Placental pericyte (primary cell): ENCODE results near the gene MTA2. TPM values are rescaled to one million over a fixed set of nuclear protein-coding genes. Genes with fewer than 3 reads are reported as not detected.

Experiments used
- small RNA-seq: library from RNA; depleted of rRNA; stranded (forward); fragments of <200 nt; gene quantifications from one replicate; pipeline ENCODE3, GENCODE V24; 2012; ENCODE audit warnings: low replicate concordance
- total RNA-seq: library from RNA; depleted of rRNA; stranded (reverse); fragments of >200 nt; gene quantifications from 2 replicates; pipeline ENCODE4 v1.2.3, GENCODE V29; 2012

The MTA2 gene
- 82.7 and 179 TPM in 2 replicates for total RNA-seq

DNA sequence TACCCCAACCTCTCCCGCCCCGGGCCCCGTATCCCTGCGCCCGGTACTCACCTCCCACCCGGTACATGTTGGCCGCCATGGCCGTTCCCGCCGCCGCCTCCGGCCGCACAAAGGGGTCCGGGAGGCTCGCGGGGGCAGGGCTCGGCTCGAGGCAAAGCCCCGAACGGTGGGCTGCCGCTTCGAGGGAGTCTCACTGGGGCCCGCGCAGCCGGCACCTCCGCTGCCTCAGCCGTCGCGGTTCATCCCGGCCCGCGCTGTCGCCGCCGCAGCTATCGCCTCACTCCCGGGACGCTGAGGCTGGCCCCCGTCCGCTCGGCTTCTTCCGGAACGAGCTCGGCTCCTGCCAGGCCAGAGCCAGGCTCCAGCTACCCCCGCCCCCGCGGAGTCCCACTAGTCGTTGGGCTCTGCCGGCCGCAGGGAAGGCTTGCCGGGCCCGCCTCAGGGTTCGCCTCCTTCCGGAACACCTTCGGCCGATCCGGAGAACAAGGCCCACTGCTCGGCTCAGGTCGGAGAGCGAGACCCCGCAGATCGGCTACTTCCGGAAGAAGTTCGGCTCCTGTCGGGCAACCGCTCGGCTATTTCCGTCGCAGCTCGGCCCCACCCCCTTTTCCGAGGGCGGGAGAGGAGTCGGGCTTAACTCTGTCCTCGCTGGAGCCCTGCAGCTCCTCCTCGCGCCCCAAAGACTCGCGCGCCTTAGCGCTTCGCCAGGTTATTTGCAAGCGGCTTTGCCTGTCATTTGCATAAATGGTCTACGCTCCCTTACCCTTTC is at the start of gene MTA2:
Gene MTA2 (minus strand): TSS at position 494 of the 769 bp plus-strand sequence. CDS start 415 bp downstream, at position 79.

DNA sequence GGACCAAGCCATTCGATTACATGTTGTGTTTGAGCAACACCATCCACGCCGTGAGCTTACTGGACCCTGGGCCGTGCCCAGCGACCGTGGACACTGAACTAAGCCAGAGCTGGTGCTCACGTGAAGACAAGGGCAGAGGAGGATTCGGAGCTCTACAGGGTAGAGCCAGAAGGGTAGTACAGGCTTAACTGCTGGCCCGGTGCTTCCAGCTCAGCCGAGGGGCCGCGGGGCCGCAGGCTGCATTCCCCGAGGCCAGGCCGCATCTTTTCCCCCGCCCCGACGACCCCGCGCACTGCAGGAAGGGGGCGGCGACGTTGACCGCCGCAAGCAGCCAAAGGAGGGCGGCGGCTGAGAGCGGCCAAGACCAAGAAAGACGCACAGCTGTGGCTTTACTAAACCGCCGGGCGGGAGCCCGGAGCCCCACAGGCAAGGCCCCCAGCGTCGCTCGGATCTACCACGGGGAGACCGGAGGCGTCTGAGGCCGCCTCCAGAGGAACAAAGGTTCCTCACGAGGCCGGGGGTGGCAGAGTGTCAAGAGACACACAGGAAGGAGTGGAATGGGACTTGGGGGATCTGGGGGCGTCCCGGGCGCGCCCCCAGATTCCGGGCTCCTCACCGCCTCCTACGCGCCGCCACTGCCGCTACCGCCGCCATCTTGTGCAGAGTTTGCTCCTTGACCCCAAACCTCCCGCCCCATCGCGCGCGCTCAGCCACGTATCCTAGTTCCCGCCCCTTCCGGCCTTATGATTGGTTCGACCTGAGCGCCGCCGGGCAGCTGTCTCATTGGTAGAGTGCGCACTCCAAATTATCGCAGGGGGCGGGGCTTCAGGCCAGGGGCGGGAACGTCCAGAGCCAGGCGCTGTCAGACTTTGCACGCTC is 44.5 kb upstream of the MTA2 start, which contains the start of gene GANAB:
Gene GANAB (minus strand): TSS at position 668 of the 879 bp plus-strand sequence. CDS start 14 bp downstream, at position 654.

DNA sequence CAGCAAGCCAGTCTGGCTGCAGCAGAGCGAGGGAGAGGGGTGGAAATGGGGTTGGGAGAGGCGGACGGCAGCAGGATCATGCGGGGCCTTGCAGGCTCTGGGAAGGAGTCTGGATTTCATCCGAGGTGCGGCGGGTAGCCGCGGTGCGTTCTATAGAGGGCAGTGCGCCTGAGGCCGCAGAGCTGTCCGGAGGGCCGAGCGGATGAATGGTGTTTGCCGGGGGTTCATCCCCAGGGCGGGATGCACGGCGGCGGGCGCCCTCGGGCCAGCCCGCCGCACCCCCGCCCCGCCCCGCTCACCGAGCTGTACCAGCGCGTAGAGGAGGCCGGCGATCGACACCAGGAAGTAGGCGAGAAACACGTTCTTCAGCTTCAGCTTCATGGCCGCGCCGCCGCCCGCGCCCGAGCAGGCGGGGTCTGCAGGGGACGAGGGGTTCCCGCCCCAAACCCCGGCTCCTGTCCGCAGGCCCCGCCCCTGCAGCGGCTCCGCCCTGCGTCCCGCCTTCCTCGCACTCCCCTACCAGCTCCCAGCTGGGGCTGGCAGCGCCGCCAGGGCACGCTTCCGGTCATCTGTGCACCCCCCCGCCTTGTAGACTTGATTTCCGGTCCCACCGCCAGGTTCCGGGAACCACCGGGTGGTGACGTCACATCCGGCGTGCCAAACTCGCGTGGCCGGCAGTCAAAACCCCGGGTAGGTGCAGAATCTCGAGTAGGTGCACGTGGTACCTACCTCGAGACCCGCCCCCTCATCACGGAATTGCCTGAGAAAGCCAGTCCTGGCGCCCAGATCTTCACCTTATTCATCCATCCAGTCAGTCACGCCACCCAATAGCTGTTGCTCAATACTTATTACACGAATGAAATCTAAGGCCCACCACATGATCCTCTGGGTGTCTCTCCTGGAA is 20.2 kb upstream of the MTA2 start, which contains the start of gene B3GAT3:
Gene B3GAT3 (minus strand): TSS at position 420 of the 904 bp plus-strand sequence. CDS start 39 bp downstream, at position 381.

DNA sequence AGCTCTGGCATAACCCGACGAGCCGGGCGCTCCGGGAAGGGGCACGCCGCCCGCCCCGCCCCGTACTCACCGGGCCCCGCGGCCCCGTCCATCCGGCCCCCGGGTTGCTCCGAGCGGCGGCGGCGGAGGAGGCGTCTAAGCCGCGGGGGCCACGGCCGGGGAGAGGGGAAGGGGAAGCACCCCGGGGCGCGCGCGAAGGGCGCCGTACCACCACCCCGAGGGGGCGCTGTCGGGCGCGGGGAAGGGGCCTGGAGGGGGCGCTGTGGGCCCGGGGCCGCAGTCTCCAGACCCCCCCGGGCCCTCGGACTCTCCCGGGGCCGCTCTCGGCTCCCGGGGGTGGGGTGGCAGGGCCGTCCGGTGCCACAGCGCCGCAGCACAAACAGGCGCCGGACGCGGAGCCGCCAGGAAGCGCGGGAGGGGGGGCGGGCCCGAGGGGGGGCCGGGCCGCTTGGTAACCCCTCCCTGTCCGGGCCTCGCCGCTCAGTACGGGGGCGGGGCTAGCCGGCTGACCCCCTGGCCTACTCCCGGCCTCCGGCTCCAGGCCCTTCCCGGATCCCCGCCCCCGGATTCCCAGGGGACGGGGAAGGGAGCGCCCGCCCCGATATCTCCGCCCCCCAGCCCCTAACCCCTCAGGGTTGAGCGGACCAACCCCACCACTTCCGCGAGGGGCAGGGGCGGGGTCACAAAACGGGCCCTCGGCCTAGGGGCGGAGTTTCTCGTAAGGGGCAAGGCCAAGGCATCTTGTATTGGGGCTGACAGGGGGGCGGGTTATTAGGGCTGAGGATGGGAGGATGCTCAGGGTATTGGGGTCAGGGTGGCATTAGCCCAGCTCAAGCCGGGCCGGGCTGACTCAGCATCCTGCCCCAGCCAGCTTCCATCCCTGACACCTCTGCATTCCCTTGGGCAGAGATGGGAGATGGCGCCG is 11.0 kb upstream of the MTA2 start, which contains the start of the genes EML3 and ROM1:
Gene EML3 (minus strand): TSS at position 410 of the 925 bp plus-strand sequence. CDS start 318 bp downstream, at position 92.
Gene ROM1 (plus strand): TSS at position 892 of the 925 bp plus-strand sequence. CDS start 25 bp downstream, at position 917.

DNA sequence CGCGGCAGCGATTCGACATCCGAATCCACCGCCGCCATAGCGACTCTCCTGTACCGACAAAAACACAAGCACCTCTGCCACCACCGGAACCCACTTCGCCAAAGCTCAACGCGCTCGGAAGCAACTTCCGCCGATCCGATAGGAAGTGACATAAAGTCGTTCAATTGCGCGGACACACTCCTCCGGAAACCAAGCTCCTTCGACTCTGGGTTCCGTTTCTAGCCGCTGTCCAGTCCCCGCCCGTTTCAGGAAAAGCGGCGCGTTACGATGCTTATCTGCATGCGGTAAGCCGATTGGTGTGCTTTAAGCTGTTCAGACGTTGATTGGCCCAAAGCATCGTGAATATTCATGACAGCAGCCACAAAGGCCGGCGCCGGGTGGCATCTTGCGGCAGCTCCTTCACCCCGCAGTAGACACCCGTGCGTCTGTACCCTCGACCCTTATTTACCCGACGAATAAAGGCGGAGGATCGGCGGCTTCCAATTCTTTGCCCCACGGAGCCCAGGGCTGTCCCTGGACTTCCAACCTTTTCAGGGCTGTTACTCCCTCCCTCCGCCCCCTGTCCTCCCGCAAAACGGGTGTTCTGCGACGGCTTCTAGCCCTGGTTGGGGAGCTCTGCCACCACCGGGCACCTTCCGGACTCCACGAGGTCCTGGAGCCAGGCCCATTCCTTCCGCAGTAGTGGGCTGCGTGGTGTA is 10.1 kb downstream of the MTA2 start, which contains the start of gene TUT1:
Gene TUT1 (minus strand): TSS at position 76 of the 698 bp plus-strand sequence. CDS start 38 bp downstream, at position 38.

DNA sequence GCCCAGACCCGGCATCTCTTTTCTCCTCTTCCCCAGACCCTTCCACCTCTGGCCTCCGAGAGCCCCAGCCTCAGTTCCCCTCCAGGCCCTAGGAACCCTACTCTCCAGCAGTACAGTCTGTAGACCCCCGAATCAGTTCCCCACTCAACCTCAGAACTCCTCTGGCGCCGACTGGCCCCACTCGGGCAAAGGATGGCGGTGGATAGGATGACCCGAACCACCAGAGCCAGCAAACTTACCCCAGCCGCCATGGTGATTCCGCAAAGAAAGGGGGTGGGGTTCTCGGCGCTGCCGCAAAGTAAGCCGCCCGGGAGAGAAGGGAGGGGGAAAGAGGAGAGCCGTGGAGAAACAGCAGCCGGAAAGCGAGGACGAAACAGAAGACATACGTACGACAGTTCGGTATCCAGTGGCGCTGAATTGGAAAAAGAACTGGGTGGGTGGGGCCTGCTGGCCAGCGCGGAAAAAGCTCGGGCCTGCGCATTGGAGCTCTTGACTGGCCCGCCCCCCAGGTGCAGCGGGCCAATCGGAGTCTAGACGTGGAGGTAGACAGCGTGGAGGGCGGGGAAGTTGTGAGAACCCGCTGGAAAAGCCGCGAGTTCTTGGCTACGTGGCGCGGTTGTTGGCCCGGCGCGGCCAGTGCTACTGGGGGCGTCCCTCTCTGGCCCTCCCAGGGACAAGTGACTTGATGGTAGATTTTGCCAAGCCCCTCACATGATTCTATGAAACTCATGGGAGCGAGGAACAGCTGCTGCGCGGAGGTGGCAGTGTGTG is 27.9 kb downstream of the MTA2 start, which contains the start of gene EEF1G:
Gene EEF1G (minus strand): TSS at position 300 of the 771 bp plus-strand sequence. CDS start 49 bp downstream, at position 251.

DNA sequence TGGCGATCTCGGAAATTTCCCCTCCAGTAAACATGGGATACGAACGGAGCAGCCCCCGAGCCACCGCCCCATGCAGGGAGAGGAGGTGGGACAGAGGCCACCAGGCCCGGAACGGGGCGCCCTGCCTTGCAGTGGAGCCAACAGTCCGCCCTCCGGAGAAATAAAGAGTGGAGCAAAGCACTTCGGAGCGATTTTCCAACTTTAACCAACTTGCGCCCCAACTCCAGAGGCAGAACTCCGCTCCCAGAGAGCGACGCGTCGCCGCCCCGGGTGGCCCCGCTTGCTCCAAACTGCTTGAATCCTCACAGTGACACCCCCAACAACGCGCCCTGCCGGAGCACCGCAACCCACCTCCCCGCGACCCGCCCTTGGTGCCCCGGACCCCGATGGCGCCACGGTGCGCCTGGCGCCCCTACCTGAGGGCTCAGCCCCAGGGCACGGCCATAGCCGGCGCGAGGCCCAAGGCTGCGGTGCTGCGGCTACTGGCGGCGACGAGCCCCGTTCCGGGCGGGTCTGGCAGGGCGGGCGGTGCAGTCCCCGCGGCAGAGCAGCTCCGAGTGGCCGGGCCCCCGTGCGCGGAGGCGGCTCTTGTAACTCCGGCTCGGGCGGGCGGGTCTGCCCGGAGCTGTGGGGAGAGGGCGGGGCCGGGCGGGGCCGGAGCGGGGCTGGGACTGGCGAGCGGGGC is 55.3 kb downstream of the MTA2 start, which contains the start of gene AHNAK:
Gene AHNAK (minus strand): TSS at position 563 of the 685 bp plus-strand sequence. CDS start 10,708 bp downstream, outside the sequence.

Small RNA genes lying within 50 kb of the gene (small RNA-seq; reads per million reads assigned to genes)
- gene AP001458.1: not detected
- not detected for gene EEF1G
- 0.10 reads per million for gene MIR6747

Other genes with a start within 250 kb of the MTA2 start
- not detected in 2 replicates for gene SCGB1A1, start 182.8 kb downstream of the MTA2 start, total RNA-seq
- 206 and 490 TPM in 2 replicates for gene AHNAK, start 55.1 kb downstream of the MTA2 start, total RNA-seq
- 914 and 1,622 TPM in 2 replicates for gene EEF1G, start 28.0 kb downstream of the MTA2 start, total RNA-seq
- gene TUT1, start 10.3 kb downstream of the MTA2 start, total RNA-seq: 7.4 and 8.4 TPM in 2 replicates
- gene EML3, start 10.9 kb upstream of the MTA2 start, total RNA-seq: 17.9 and 20.3 TPM in 2 replicates
- gene ROM1, start 11.4 kb upstream of the MTA2 start, total RNA-seq: 1.3 and 4.6 TPM in 2 replicates
- gene B3GAT3, start 20.1 kb upstream of the MTA2 start, total RNA-seq: 34.6 and 47.0 TPM in 2 replicates
- gene GANAB, start 44.7 kb upstream of the MTA2 start, total RNA-seq: 222 and 365 TPM in 2 replicates
- gene INTS5, start 51.4 kb upstream of the MTA2 start, total RNA-seq: 19.0 and 38.4 TPM in 2 replicates
- gene C11orf98, start 63.3 kb upstream of the MTA2 start, total RNA-seq: 19.9 and 31.8 TPM in 2 replicates
- 5.3 and 10.0 TPM in 2 replicates for gene CSKMT, start 63.4 kb upstream of the MTA2 start, total RNA-seq
- 4.6 and 7.6 TPM in 2 replicates for gene UQCC3, start 69.8 kb upstream of the MTA2 start, total RNA-seq
- 5.2 and 5.5 TPM in 2 replicates for gene LBHD1, start 70.4 kb upstream of the MTA2 start, total RNA-seq
- 62.4 and 230 TPM in 2 replicates for gene UBXN1, start 77.2 kb upstream of the MTA2 start, total RNA-seq
- 3.7 and 4.7 TPM in 2 replicates for gene LRRN4CL, start 87.7 kb upstream of the MTA2 start, total RNA-seq
- 42.2 and 63.7 TPM in 2 replicates for gene BSCL2, start 105.6 kb upstream of the MTA2 start, total RNA-seq
- not detected in 2 replicates for gene GNG3, start 105.8 kb upstream of the MTA2 start, total RNA-seq
- 7.0 and 16.3 TPM in 2 replicates for gene HNRNPUL2, start 125.6 kb upstream of the MTA2 start, total RNA-seq
- 39.8 and 49.1 TPM in 2 replicates for gene TTC9C, start 126.6 kb upstream of the MTA2 start, total RNA-seq
- 15.1 and 18.3 TPM in 2 replicates for gene ZBTB3, start 152.3 kb upstream of the MTA2 start, total RNA-seq
- gene POLR2G, start 159.7 kb upstream of the MTA2 start, total RNA-seq: 54.0 and 56.0 TPM in 2 replicates
- gene TAF6L, start 169.5 kb upstream of the MTA2 start, total RNA-seq: 19.3 and 29.5 TPM in 2 replicates
- gene TMEM179B, start 185.5 kb upstream of the MTA2 start, total RNA-seq: 42.2 and 50.7 TPM in 2 replicates
- 11.2 and 21.0 TPM in 2 replicates for gene TMEM223, start 190.1 kb upstream of the MTA2 start, total RNA-seq
- gene NXF1, start 203.6 kb upstream of the MTA2 start, total RNA-seq: 35.2 and 49.5 TPM in 2 replicates
- 48.7 and 70.2 TPM in 2 replicates for gene STX5, start 230.2 kb upstream of the MTA2 start, total RNA-seq
- gene TEX54, start 231.0 kb upstream of the MTA2 start, total RNA-seq: not detected in 2 replicates
- gene WDR74, start 237.7 kb upstream of the MTA2 start, total RNA-seq: 44.6 and 56.4 TPM in 2 replicates